Testis (tissue), 2 donors: ENCODE data around the gene SPTSSA.

Experiments
- POLR2A ChIP-seq: fragments of 450-650 bp; IDR thresholded peaks from one replicate; pipeline ENCODE4 v1.6.1; 2017; ENCODE audit warnings: antibody characterized with exemption, mild to moderate bottlenecking, moderate library complexity
- TF ChIP-seq, protein P1 (sequence below), 3 experiments: fragments of 450-650 bp in 2 of 3; fragments of 200-600 bp in 1 of 3; sonication (generic) in 1 of 3; IDR thresholded peaks; one replicate each; pipeline ENCODE4 v1.5.1; 2016 to 2019; ENCODE audit warnings: antibody characterized with exemption in 3 of 3, mild to moderate bottlenecking in 2 of 3, moderate library complexity in 1 of 3

- TF ChIP-seq, protein P1, sequence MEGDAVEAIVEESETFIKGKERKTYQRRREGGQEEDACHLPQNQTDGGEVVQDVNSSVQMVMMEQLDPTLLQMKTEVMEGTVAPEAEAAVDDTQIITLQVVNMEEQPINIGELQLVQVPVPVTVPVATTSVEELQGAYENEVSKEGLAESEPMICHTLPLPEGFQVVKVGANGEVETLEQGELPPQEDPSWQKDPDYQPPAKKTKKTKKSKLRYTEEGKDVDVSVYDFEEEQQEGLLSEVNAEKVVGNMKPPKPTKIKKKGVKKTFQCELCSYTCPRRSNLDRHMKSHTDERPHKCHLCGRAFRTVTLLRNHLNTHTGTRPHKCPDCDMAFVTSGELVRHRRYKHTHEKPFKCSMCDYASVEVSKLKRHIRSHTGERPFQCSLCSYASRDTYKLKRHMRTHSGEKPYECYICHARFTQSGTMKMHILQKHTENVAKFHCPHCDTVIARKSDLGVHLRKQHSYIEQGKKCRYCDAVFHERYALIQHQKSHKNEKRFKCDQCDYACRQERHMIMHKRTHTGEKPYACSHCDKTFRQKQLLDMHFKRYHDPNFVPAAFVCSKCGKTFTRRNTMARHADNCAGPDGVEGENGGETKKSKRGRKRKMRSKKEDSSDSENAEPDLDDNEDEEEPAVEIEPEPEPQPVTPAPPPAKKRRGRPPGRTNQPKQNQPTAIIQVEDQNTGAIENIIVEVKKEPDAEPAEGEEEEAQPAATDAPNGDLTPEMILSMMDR (IDR thresholded peaks at IDR 0.05): no peak
- TF ChIP-seq POLR2A: no peak
Measured at GRCh38 chr14:34404416-34404815, 57.6 kb downstream of the SPTSSA start.
